Measurements from ENCODE around the gene TRANK1. TPM values are rescaled to one million over a fixed set of nuclear protein-coding genes. Genes with fewer than 3 reads are reported as not detected.

TRANK1 gene
- total RNA-seq, 2 donors from 2014 or later, result 13.9 to 23.5 TPM

GRCh38 chr3:36823806-36824205 lies 121.0 kb downstream of the TRANK1 start:
- DNase-seq (ENCODE audit: low spot score), result no peak
- intact Hi-C loops (cut with DNase I), result no loop called here

- intact Hi-C loops (cut with DNase I), result no loop called here
- no peak for DNase-seq (ENCODE audit: low spot score)
Observed at GRCh38 chr3:36820083-36820482, 124.8 kb downstream of the TRANK1 start.

- DNase-seq (ENCODE audit: low spot score), result no peak
- intact Hi-C loops (cut with DNase I), result no loop called here
Observed at GRCh38 chr3:36817806-36818533, 126.9 kb downstream of the TRANK1 start.

- DNase-seq (ENCODE audit: low spot score), result no peak
- intact Hi-C loops (cut with DNase I), result no loop called here
Observed at GRCh38 chr3:36815375-36815774, 129.5 kb downstream of the TRANK1 start.

GRCh38 chr3:36814776-36815175 lies 130.1 kb downstream of the TRANK1 start:
- intact Hi-C loops (cut with DNase I), result no loop called here
- no peak for DNase-seq (ENCODE audit: low spot score)

GRCh38 chr3:36814066-36814717 lies 130.7 kb downstream of the TRANK1 start:
- intact Hi-C loops (cut with DNase I), result no loop called here
- no peak for DNase-seq (ENCODE audit: low spot score)

GRCh38 chr3:36813305-36813704 lies 131.5 kb downstream of the TRANK1 start:
- DNase-seq (ENCODE audit: low spot score), result no peak
- intact Hi-C loops (cut with DNase I), result no loop called here

- DNase-seq (ENCODE audit: low spot score), result no peak
- intact Hi-C loops (cut with DNase I), result no loop called here
Observed at GRCh38 chr3:36812240-36812639, 132.6 kb downstream of the TRANK1 start.

- intact Hi-C loops (cut with DNase I), result no loop called here
- DNase-seq (ENCODE audit: low spot score), result no peak
Observed at GRCh38 chr3:36811768-36812167, 133.1 kb downstream of the TRANK1 start.

- DNase-seq (ENCODE audit: low spot score), result no peak
- intact Hi-C loops (cut with DNase I), result loop anchor here in 1 of 2 donors (5.0 kb wide), 1 partner anchor 1653 kb away; no protein-coding TSS in a partner anchor
Observed at GRCh38 chr3:36804295-36805055, 140.4 kb downstream of the TRANK1 start.

- intact Hi-C loops (cut with DNase I), result no loop called here
- DNase-seq (ENCODE audit: low spot score), result no peak
Observed at GRCh38 chr3:36803091-36803791, 141.6 kb downstream of the TRANK1 start.

- intact Hi-C loops (cut with DNase I), result no loop called here
- no peak for DNase-seq (ENCODE audit: low spot score)
Observed at GRCh38 chr3:36800533-36801116, 144.2 kb downstream of the TRANK1 start.

GRCh38 chr3:36796881-36797280 lies 148.0 kb downstream of the TRANK1 start:
- DNase-seq (ENCODE audit: low spot score), result no peak
- intact Hi-C loops (cut with DNase I), result no loop called here

- intact Hi-C loops (cut with DNase I), result no loop called here
- DNase-seq (ENCODE audit: low spot score), result no peak
Observed at GRCh38 chr3:36796161-36796560, 148.7 kb downstream of the TRANK1 start.

GRCh38 chr3:36795622-36796021 lies 149.2 kb downstream of the TRANK1 start:
- no peak for DNase-seq (ENCODE audit: low spot score)
- intact Hi-C loops (cut with DNase I), result no loop called here

GRCh38 chr3:36792342-36792741 lies 152.5 kb downstream of the TRANK1 start:
- intact Hi-C loops (cut with DNase I), result no loop called here
- no peak for DNase-seq (ENCODE audit: low spot score)

GRCh38 chr3:36790765-36791164 lies 154.1 kb downstream of the TRANK1 start:
- intact Hi-C loops (cut with DNase I), result no loop called here
- DNase-seq (ENCODE audit: low spot score), result no peak

- intact Hi-C loops (cut with DNase I), result no loop called here
- no peak for DNase-seq (ENCODE audit: low spot score)
Observed at GRCh38 chr3:36786921-36787890, 157.6 kb downstream of the TRANK1 start.

Measured in posterior vena cava (tissue), 2 donors.